SU-DHL-6 (cell line): ENCODE data around the gene PLPP6.

Experiments
- H2AFZ ChIP-seq: fragments of 200-600 bp; sonication (generic); 2 replicates; pipeline ENCODE4 v1.6.1; 2014; ENCODE audit warnings: low read depth, mild to moderate bottlenecking, moderate library complexity, mixed read lengths, antibody characterized with exemption, low read length; ENCODE audit not compliant: severe bottlenecking
- H3F3A ChIP-seq: fragments of 200-600 bp; shearing (Covaris generic); 2 replicates; pipeline ENCODE4 v1.6.0; 2016; ENCODE audit warnings: antibody characterized with exemption, mild to moderate bottlenecking; ENCODE audit not compliant: insufficient read depth
- H3K27ac ChIP-seq: fragments of 200-600 bp; sonication (generic); 2 replicates; pipeline ENCODE4 v1.5.1; 2016; ENCODE audit warnings: low read depth, mild to moderate bottlenecking, low read length, moderate library complexity, mixed read lengths
- H3K27me3 ChIP-seq: fragments of 200-600 bp; sonication (generic), shearing (Covaris generic); 2 replicates; pipeline ENCODE4 v1.6.0; 2014; ENCODE audit warnings: mild to moderate bottlenecking, low read length
- H3K36me3 ChIP-seq: fragments of 200-600 bp; sonication (generic); 2 replicates; pipeline ENCODE4 v1.6.1; 2014; ENCODE audit warnings: mild to moderate bottlenecking, low read length, mixed read lengths
- H3K4me2 ChIP-seq: fragments of 300-600, 200-600 bp; shearing (Covaris generic), sonication (generic); 2 replicates; pipeline ENCODE4 v1.6.0; 2014; ENCODE audit warnings: low read length, low read depth, mild to moderate bottlenecking; ENCODE audit not compliant: poor library complexity, severe bottlenecking
- H3K4me3 ChIP-seq: fragments of 200-600 bp; sonication (generic); 2 replicates; pipeline ENCODE4 v1.5.1; 2014; ENCODE audit warnings: antibody characterized with exemption, low read length, mild to moderate bottlenecking, mixed read lengths; ENCODE audit not compliant: insufficient read depth, poor library complexity, severe bottlenecking
- H3K79me2 ChIP-seq: fragments of 200-600 bp; sonication (generic); 2 replicates; pipeline ENCODE4 v1.6.1; 2014; ENCODE audit warnings: mild to moderate bottlenecking, low read length, moderate library complexity; ENCODE audit not compliant: insufficient read depth
- H3K9ac ChIP-seq: fragments of 200-600 bp; sonication (generic); 2 replicates; pipeline ENCODE4 v1.7.0; 2014; ENCODE audit warnings: mild to moderate bottlenecking, low read length
- H3K9me2 ChIP-seq: fragments of 200-600 bp; sonication (generic); replicated peaks from 2 replicates; pipeline ENCODE4 v1.6.1; 2014; ENCODE audit warnings: low read length; ENCODE audit not compliant: insufficient read depth
- H3K9me3 ChIP-seq: fragments of 200-600 bp; sonication (generic); 2 replicates; pipeline ENCODE4 v1.6.1; 2014; ENCODE audit warnings: low read length, mixed read lengths; ENCODE audit not compliant: insufficient read depth
- H4K20me1 ChIP-seq: fragments of 200-600 bp; sonication (generic); 2 replicates; pipeline ENCODE4 v1.6.1; 2014; ENCODE audit warnings: low read depth, mild to moderate bottlenecking, antibody characterized with exemption, low read length, moderate library complexity, mixed read lengths
- CTCF ChIP-seq: fragments of 200-600 bp; sonication (generic); IDR thresholded peaks from one replicate; pipeline ENCODE4 v1.5.1; 2017; ENCODE audit warnings: antibody characterized with exemption, mild to moderate bottlenecking, low read length, moderate library complexity; ENCODE audit not compliant: insufficient read depth, poor library complexity, severe bottlenecking
- EZH2phosphoT487 ChIP-seq: fragments of 200-600 bp; sonication (generic), shearing (Covaris generic); conservative IDR thresholded peaks from 2 replicates; pipeline ENCODE4 v1.6.1; 2018; ENCODE audit warnings: mild to moderate bottlenecking, antibody characterized with exemption, low read length, moderate library complexity, mixed read lengths

The PLPP6 gene

DNA sequence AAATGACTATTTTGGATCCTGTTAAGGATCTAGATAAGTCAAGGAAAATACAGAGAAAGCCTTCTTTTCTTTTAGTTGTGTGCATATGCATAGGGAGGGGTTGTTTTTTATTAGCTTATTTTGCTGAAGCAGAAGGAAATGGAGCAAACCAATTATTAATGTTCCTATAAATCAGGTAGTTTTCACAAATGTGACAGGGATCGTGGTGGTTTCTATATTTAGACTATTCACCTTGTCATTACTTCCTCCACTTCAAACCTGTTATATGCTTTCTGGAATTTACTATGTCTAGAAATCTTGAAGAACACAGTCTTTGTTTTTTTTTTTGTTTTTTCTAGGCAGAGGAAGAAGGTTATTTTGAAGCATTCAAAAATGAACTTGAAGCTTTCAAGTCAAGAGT lies 39.4 kb downstream of the PLPP6 start:
- no peak overlapping the region for H2AFZ ChIP-seq
- no peaks in the 10 kb centered on the region for H3K79me2 ChIP-seq
- TF ChIP-seq CTCF (no peak), EZH2phosphoT487 (no peak)
- no peaks in the 10 kb centered on the region for H3K9me2 ChIP-seq
- H3K36me3 ChIP-seq = peaks cover 63% of the 10 kb centered on the region
- H3F3A ChIP-seq = peaks cover 12% of the 10 kb centered on the region; the same call in 1 of the 2 replicates
- no peak overlapping the region for H3K4me2 ChIP-seq
- H3K4me3 ChIP-seq = no peak overlapping the region
- H3K9me3 ChIP-seq = no peaks in the 10 kb centered on the region
- H3K27me3 ChIP-seq = no peaks in the 10 kb centered on the region
- H4K20me1 ChIP-seq = 0 out of 2 replicates have a peak, but pooled peaks cover 5% of the 10 kb centered on the region
- no peak overlapping the region for H3K9ac ChIP-seq
- no peak overlapping the region for H3K27ac ChIP-seq

GRCh38 chr9:4704129-4704528 lies 42.0 kb downstream of the PLPP6 start:
- Histone ChIP-seq H3K27ac (no peak overlapping the region), H4K20me1 (no peaks in the 10 kb centered on the region), H3K4me3 (no peak overlapping the region), H3K4me2 (no peak overlapping the region), H3F3A (peaks cover 12% of the 10 kb centered on the region; the same call in 1 of the 2 replicates), H3K9me2 (no peaks in the 10 kb centered on the region), H3K9ac (no peak overlapping the region), H3K36me3 (peaks cover 48% of the 10 kb centered on the region), H3K27me3 (no peaks in the 10 kb centered on the region), H2AFZ (no peak overlapping the region), H3K79me2 (no peaks in the 10 kb centered on the region), H3K9me3 (no peaks in the 10 kb centered on the region)
- TF ChIP-seq EZH2phosphoT487 (no peak), CTCF (no peak)

DNA sequence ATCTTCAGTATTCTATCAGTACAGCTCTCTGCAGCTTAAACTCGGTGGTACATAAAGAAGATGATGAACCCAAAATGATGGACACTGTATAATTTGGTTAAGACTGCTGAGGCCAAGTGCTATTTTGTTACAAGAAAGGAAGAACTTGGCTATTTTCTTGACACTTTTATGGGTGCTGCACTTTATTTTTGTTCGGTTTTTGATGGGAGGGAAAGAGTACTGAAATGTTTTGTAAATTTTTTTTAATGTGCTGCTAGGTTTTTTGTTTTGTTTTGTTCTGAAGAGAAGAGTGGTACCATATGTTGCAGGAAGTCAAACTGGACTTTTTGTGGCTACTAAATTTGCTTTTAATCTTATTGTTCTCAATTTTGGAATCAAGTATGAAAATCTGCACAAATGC lies 43.9 kb downstream of the PLPP6 start:
- H3K36me3 ChIP-seq = peaks cover 41% of the 10 kb centered on the region
- H3K27ac ChIP-seq = no peak overlapping the region
- no peaks in the 10 kb centered on the region for H3K9me3 ChIP-seq
- H3K9me2 ChIP-seq = no peaks in the 10 kb centered on the region
- TF ChIP-seq EZH2phosphoT487 (no peak), CTCF (no peak)
- no peaks in the 10 kb centered on the region for H3K79me2 ChIP-seq
- H4K20me1 ChIP-seq = no peaks in the 10 kb centered on the region
- H3F3A ChIP-seq = peaks cover 12% of the 10 kb centered on the region; the same call in 1 of the 2 replicates
- H2AFZ ChIP-seq = no peak overlapping the region
- no peak overlapping the region for H3K9ac ChIP-seq
- H3K4me3 ChIP-seq = no peak overlapping the region
- H3K4me2 ChIP-seq = no peak overlapping the region
- no peaks in the 10 kb centered on the region for H3K27me3 ChIP-seq
